GM21390 (cell line): Measurements from ENCODE around the gene EYA4.
"Not testable (repeated sequence)": the region's sequence is repeated elsewhere in the genome, so short reads cannot be mapped to it uniquely, and the experiment has no call there.

Source experiments
- ATAC-seq: cut with Tn5 transposase; IDR thresholded peaks from one replicate; pipeline ENCODE4 v1.9.1; 2021; ENCODE audit not compliant: unreplicated experiment

The EYA4 gene

DNA sequence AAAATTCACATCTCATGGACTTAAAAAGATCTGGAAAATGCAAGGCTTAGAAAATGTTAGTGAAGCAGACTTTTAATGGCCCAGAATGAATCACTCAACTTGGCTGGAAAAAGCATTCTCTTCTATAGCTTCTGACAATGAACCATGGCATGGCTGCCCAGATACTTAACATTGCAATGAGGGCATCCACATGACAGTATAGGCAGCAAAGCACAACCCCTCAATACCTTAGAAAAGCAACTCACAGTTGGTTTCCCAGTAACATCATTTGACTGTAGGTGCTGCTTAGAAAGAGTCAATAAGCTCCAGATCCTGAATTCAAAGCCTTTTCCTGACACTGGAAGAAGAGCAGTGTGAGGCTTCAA, 155.8 kb downstream of the EYA4 start:
- no peak for ATAC-seq

GRCh38 chr6:133397601-133398000, 156.4 kb downstream of the EYA4 start:
- ATAC-seq: not testable (repeated sequence)

- ATAC-seq: no peak
Observed at GRCh38 chr6:133399426-133399825, 158.3 kb downstream of the EYA4 start.

DNA sequence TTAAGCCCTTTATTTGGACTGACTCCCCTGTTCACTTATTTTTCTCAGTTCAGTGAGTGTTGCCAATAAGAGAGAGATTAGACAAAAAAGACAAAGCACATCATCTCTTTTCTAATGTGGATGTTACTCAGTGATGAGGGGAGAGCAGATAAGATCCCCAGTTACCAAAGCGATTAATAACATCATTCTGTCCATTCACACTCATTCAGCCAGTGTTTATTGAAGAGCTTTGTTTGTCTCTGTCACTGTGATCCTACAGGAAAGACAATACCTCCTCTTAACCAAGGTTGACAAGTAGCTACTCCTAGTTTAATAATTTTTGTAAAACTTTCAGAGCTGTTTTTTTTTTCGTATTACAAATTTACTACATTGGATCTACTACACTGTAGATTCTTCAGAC, 163.0 kb downstream of the EYA4 start:
- no peak for ATAC-seq

- no peak for ATAC-seq
Observed at GRCh38 chr6:133404728-133405127, 163.6 kb downstream of the EYA4 start.

DNA sequence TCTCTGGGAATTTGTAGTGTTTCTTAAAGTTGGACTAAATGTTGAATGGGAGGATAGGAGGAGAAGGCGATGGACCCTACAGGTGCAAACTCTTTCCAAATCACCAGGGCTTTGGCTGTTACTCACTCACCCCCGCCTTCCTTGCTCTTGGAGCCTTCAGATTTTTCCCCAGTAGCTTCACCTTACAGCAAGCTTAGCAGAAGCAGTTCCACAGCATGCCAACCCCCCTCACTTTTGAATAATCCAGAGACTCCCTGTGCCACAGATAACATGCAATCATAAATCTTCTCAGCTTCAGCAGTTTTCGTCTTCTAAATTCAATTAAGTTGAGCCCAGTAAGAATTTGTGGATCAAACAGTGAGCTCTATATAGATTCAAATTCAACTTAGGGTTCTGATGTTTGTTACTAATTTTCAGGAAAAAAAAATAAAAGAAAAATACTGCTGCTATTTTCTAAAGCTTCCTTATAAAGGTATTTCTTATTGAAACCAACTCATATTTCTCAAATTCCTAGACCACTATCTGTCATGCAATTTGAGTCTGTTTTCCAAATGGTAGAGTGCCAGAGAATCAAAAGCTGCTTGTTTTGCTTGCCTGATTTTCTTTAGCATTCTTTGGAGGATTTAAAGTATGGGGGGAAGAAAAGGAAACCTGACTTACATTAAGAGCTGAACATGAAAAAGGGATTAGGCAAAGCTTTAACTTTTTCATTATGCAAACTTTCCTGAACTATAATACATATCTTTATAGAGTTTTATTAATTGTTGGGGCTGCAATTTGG, 166.4 kb downstream of the EYA4 start:
- ATAC-seq: no peak

DNA sequence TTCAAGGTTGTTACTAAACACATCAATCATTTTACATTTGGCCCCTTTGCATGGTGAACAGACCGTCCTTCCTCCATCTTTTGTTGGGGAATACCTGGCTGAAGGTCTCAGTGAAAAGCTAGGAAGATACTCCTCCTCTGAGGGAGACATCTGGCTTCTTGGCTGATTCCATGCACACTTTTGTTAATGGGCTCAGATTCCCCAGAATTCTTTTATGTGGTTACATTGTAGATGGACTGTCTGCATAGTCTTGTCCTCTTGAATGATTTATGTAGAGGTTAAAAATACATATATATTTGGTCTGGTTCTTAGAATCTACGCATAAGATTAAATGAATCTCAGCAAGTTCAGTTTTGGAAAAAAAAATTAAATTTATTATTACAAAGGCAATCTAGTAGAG, 167.0 kb downstream of the EYA4 start:
- ATAC-seq: no peak

DNA sequence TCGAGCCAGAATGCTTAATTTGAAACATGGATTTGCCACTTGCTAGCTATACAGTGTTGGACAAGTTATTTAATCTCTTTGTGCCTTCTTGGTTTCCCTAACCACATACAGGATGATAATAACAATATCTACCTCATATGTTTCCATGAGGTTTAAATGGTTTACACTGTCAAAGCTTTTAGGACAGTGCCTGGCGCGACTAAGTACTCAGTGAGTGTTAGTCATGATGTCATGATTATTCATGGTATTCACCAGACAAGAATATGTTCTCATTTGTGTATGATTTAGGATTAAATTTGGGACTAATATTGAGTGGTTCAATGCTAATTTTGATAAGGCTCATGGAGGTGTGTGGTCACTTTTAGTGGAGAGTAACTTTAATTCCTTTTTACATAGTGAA, 167.4 kb downstream of the EYA4 start:
- ATAC-seq: no peak

DNA sequence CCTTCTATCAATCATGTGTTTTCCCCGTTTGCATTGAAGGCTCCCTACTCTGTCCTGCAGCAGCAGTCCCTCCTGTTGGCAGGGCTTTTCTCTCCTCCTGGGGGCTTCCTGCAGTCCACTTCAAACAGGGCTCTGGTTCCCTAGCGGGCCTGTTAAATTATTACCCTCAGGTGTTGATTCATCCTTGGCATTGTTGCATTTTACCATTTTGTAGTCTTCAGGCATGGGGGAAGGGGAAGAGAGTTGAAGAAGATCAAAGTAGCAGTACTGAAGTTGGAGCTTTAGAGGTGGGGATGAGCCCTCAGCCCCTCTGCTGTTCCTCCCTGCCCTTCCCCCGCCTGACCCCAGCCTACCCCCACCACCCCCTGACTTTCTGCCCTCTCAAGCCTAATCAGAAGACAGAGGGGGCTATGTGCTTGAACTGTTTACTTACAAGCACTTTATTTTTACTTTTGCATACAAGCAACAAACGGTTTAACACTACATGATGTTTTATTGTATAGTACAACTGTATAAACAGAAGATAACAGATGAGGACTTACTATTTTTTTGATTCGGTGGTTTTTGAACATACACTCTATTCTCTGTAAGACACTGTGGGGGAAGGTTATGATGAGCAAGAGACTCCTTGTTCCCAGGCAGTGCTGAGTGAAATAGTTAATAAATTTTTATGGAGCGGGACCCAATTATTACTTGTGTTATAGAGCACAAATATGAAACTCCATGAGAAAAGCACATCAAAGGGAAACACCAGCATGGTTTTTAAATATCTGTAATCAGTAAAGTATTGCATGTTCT, 169.7 kb downstream of the EYA4 start:
- no peak for ATAC-seq

DNA sequence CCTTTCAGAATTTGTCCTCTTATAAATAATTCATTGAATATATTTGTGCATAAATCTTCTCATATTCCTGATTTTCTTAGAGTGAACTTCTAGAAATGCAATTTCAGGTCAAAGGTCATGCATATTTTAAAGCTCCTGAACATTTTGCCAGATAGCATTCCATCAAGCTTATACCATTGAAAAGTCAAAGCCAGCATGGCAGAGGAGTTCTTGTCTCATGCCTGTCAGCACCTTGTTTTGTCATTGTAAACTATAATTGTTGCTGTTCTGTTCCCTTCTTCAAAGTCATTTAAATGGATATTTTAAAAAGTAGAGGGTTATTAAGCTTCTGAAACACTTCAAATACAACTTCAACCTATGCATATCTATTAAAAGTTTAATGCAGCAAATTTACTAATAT, 170.6 kb downstream of the EYA4 start:
- no peak for ATAC-seq

- no peak for ATAC-seq
Observed at GRCh38 chr6:133415262-133415661, 174.1 kb downstream of the EYA4 start.

- ATAC-seq: no peak
Observed at GRCh38 chr6:133418108-133418507, 177.0 kb downstream of the EYA4 start.

- no peak for ATAC-seq
Observed at GRCh38 chr6:133423242-133423641, 182.1 kb downstream of the EYA4 start.

DNA sequence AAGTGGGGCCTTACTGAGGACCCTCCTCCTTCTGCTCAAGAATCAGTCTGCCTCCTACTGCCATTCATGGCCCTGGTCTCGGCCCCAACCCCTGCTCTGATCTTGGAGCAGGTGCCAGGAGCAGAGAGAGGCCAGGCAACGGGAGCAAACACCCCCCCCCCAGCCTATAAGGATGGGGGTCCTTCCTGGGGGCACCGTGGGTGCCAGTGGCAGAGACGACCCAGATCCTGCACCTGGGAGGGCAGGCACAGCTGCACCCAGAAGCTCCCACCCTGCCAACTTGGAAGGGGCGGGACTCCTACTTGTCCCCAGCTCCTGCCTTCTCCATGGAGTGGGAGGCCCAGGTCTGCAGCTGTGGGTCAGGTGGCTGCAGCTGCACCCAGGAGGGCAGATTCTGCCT, 183.2 kb downstream of the EYA4 start:
- ATAC-seq: no peak

GRCh38 chr6:133426038-133426437, 184.9 kb downstream of the EYA4 start:
- ATAC-seq: no peak

DNA sequence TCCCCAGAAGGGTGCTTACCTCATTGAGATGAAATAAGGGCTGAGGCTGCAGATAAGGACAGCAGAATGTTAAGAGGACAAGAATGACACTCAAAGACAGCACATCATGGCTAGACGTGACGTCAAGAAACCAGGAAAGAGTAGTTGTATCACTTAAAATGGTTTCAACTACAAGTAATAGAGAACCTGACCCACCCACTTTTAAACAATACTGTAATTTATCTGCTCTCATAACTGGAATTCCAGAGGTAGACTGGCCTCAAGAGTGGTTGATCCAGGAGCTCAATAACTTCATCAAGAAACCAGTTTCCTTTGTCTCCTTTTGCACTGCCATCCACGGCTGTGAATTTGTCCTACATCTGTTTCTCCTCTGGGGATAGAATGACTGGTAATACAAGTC, 187.1 kb downstream of the EYA4 start:
- ATAC-seq: no peak

DNA sequence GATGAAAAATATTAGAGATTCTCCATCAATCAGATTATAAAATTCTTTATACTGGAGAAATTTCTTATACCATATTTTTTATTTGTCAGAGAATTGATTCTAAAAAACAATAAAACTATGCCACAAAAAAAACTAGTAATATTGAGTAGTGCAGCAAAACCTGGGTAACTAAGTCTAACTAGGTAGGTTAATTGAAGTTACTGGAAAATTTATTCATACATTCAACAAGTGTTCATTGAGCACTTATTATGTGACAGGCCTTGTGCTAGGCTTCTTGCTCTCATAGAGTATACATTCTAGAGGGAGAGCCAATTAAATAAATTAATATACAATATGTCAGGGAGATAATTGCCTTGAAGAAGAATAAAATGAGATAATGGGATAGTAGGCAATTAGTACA, 189.4 kb downstream of the EYA4 start:
- ATAC-seq: no peak

GRCh38 chr6:133431031-133431430, 189.9 kb downstream of the EYA4 start:
- no peak for ATAC-seq

DNA sequence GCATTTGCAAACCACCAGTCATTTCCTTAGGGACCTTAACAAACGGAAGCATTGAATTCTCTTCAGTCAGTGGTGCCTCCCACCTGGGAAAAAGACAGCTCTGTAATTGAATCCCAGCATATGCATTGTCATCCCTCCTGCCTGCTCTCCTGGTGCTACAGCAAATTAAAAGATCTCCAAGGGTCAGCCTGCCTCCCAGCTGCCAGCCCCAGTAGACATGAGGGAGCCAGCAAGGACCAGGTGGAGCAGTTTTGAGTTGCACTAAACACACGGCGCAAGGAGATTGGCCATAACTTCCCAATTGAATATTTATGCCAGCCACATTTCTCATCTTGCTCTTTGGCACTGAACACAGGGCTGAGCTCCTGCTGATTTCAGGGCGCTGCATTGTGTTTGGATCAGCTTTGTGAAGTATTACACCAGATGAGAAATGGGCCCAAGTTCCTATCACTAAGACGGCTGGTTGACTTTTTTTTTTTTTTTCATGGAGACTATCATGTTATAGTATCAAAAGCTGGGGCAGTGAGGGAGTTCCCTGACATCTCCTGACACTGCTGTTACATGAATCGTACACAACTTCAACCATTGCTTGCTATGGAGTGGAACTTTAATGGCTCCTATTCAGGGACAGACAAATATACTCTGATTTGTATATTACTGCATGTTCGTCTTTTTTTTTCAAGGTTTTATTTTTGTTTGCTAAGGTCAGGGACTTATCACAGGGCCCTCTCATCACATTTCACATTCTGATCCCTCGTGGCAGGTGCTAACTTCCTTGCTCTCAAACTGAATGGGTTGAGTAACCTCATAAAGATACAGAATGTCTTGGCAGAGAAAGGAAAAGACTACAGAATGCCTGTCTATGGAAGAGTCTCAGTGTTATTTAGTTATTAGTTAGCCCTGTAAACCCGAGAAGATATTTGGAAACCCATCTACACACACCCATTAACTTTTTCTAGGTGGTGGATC, 191.1 kb downstream of the EYA4 start:
- ATAC-seq: no peak

- ATAC-seq: no peak
Observed at GRCh38 chr6:133435065-133435728, 194.0 kb downstream of the EYA4 start.

DNA sequence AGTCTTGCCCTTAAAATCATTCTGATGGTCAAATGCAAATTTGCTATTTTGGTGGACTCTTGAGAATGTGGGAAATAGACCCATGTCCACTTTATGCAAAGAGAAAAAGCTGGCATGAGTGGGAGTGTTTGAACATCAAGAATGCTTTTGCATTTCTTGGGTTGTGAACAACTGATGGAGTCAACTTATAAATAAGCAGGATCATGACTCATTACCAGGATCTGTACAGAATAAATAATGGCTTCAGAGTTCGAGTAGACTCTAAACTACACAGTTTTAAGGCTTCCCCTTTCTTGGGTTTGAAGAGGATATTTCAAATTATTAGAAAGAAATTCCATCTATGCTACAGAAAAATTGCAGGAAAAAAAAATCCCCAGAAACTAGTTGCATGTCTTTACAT, 195.5 kb downstream of the EYA4 start:
- no peak for ATAC-seq
